ENCODE results near the gene CIB4. TPM values are rescaled to one million over a fixed set of nuclear protein-coding genes. Genes with fewer than 3 reads are reported as not detected.

The CIB4 gene
- total and polyA plus RNA-seq, 7 donors = not detected

DNA sequence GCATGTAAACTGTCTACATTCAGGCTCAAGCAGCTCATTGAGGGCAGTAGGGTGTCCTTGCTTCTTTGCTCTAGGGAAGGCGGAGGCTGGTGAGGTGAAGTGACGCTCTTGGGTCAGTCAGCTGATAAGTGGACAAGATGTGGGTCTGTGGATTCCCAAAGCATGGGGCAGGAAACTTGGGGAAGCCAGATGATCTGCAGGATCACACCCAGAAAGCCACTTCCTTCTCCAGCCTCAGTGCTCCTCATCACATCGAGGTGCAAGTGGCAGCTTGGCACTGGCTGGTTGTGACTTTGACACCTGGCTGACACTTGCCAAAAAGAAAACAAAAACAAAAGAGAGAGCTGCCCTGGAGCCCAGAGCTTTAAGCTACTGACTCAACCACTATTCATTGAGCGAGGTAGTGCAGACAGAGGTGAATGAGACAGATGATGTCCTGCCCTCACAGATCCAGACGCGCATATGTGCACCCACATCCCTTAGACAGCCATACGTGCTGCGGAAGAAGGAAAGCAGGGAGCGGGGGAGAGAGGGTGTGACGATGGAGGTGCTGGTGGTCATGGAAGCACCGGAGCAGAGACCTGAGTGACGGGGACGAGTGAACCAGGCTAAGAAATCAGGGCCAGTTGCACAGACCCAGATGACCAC lies 3.1 kb upstream of the CIB4 start:
- Histone ChIP-seq H3K27me3 (ENCODE audit: insufficient read depth in 3 of 3, low read length in 2 of 3) (peaks cover 0 to 59% (median 2%) of the 10 kb centered on the region in 3 donors), H3K36me3 (ENCODE audit: insufficient read depth in 1 of 2, low read depth in 1 of 2) (no peaks in the 10 kb centered on the region), H3K4me3 (no peak overlapping the region), H3K4me1 (no peaks in the 10 kb centered on the region), H3K9me3 (no peaks in the 10 kb centered on the region), H3K27ac (no peak overlapping the region)
- no peak for ATAC-seq
- DNase-seq = no peak
- intact Hi-C loops (cut with DNase I) = no loop called here
- WGBS, 3 donors = 70 to 77% (median 75%) methylated on average over 13 of the region's 13 CpGs
- TF ChIP-seq, protein P1, sequence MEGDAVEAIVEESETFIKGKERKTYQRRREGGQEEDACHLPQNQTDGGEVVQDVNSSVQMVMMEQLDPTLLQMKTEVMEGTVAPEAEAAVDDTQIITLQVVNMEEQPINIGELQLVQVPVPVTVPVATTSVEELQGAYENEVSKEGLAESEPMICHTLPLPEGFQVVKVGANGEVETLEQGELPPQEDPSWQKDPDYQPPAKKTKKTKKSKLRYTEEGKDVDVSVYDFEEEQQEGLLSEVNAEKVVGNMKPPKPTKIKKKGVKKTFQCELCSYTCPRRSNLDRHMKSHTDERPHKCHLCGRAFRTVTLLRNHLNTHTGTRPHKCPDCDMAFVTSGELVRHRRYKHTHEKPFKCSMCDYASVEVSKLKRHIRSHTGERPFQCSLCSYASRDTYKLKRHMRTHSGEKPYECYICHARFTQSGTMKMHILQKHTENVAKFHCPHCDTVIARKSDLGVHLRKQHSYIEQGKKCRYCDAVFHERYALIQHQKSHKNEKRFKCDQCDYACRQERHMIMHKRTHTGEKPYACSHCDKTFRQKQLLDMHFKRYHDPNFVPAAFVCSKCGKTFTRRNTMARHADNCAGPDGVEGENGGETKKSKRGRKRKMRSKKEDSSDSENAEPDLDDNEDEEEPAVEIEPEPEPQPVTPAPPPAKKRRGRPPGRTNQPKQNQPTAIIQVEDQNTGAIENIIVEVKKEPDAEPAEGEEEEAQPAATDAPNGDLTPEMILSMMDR (IDR thresholded peaks at IDR 0.05) = no peak

DNA sequence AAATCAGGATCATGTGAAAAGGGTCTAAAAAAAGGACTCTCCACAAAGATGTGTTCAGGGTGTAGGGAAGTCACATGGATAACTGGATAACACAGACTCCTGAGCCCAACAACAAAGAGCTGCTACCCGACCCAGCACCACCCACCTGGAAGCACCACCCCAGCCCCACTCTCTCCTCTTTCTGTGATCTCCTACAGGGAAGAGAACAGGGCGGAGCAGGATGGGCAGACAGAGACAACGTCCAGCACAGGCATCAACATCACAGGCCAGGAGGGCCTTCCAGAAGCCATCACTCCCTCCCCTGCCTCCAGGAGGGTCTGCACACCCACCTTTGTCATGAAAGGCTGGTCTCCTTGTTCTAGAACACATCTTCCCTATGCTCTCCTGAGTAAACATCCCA lies 1.3 kb upstream of the CIB4 start:
- Histone ChIP-seq H3K4me3 (no peak overlapping the region), H3K27ac (no peak overlapping the region), H3K4me1 (no peaks in the 10 kb centered on the region), H3K27me3 (ENCODE audit: insufficient read depth in 3 of 3, low read length in 2 of 3) (peaks cover 0 to 46% (median 2%) of the 10 kb centered on the region in 3 donors), H3K9me3 (no peaks in the 10 kb centered on the region), H3K36me3 (ENCODE audit: insufficient read depth in 1 of 2, low read depth in 1 of 2) (no peaks in the 10 kb centered on the region)
- 44 to 60% (median 57%) methylated on average over 2 to 3 of the region's 3 CpGs for WGBS, 3 donors
- ATAC-seq (no peak), DNase-seq (no peak)
- intact Hi-C loops (cut with DNase I) = no loop called here
- TF ChIP-seq, protein P1 (IDR thresholded peaks at IDR 0.05) = no peak

DNA sequence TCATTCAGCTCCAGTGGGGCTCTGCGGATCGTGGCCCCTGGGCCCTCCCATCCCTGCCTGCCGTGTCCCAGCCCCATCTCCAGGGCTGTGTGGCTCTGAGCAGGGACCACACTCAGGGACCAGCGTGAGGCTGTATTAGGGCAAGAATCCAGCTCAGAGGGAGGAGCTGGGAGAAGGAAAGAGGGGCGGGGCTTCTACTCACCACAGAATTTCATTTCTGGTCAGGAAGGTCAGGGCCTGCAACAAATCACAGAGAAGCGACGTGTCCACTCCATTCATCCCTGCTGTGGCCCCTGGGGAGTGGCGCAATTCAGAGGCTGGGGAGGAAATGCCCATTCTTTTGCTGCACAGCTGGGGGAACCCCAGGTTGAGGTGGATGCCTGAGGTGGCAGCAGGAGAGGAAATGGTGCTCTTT lies 828 bp downstream of the CIB4 start:
- Histone ChIP-seq H3K4me3 (no peak overlapping the region), H3K4me1 (no peaks in the 10 kb centered on the region), H3K27ac (no peak overlapping the region), H3K9me3 (no peaks in the 10 kb centered on the region), H3K36me3 (ENCODE audit: insufficient read depth in 1 of 2, low read depth in 1 of 2) (no peaks in the 10 kb centered on the region), H3K27me3 (ENCODE audit: insufficient read depth in 3 of 3, low read length in 2 of 3) (peaks cover 0 to 35% (median 2%) of the 10 kb centered on the region in 3 donors)
- DNase-seq (no peak), ATAC-seq (no peak)
- TF ChIP-seq, protein P1 (IDR thresholded peaks at IDR 0.05) = no peak
- WGBS, 3 donors = 33 to 39% (median 34%) methylated on average over 8 of the region's 8 CpGs
- intact Hi-C loops (cut with DNase I) = no loop called here

DNA sequence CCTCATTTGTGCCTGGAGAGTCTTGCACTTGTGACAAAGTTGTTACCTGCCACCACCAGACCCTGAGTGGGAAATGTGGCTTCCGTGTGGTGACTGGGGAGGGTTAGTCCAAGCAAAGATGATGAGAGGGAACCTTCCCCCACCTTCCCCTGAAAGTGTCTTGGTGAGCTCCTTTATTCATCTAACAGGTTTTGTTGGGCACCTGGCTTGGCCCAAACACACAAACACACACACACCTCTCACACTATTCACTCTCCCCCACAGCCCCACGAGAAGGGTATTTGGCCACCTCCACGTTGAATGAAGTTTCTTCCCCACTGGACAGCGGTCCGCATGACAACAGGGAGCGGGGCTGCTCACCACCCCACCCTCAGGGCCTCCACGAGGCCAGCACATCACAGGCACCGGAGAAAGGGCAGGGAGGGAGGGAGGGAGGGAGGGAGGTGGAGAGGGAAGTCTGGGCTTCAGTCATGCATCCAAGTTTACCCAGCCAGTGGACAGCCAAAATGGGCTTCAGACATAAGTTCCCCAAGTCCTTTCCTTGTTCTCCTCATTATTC lies 1.4 kb downstream of the CIB4 start:
- Histone ChIP-seq H3K4me3 (no peak overlapping the region), H3K27me3 (ENCODE audit: insufficient read depth in 3 of 3, low read length in 2 of 3) (peaks cover 0 to 31% (median 2%) of the 10 kb centered on the region in 3 donors), H3K4me1 (no peaks in the 10 kb centered on the region), H3K9me3 (no peaks in the 10 kb centered on the region), H3K36me3 (ENCODE audit: insufficient read depth in 1 of 2, low read depth in 1 of 2) (no peaks in the 10 kb centered on the region), H3K27ac (no peak overlapping the region)
- WGBS, 3 donors = 57 to 66% (median 65%) methylated on average over 8 of the region's 8 CpGs
- ATAC-seq = no peak
- TF ChIP-seq, protein P1 (IDR thresholded peaks at IDR 0.05) = no peak
- DNase-seq = no peak
- intact Hi-C loops (cut with DNase I) = no loop called here

Data from psoas muscle (tissue), 8 donors.